HepG2 (cell line): ENCODE data around the gene OTOP1.

Experiments used
- CHCHD3 ChIP-seq: sonication (generic); formaldehyde crosslinking; IDR thresholded peaks from 2 replicates; pipeline ENCODE4 v1.8.0; 2022; ENCODE audit warnings: mild to moderate bottlenecking, missing genetic modification reagents, moderate library complexity
- EP300 ChIP-seq, 3 experiments: sonication (generic) in 1 of 3; formaldehyde crosslinking in 1 of 3; IDR thresholded peaks; 2 replicates each; pipeline versions ENCODE4 v1.5.1 to v1.6.1; 2011 to 2020; ENCODE audit warnings: low read depth in 2 of 3, low read length in 2 of 3, borderline replicate concordance in 1 of 3, improper control_type of control experiment in 1 of 3, mild to moderate bottlenecking in 1 of 3, missing genetic modification reagents in 1 of 3, moderate library complexity in 1 of 3
- FOXK2 ChIP-seq: fragments of 450-650 bp; IDR thresholded peaks from 2 replicates; pipeline ENCODE4 v1.6.1; 2016
- MXI1 ChIP-seq: IDR thresholded peaks from 3 replicates; pipeline ENCODE4 v1.6.1; 2012; ENCODE audit warnings: low read depth, low read length, inconsistent platforms, borderline replicate concordance
- REST ChIP-seq, 2 experiments: IDR thresholded peaks; 2 replicates each; pipeline ENCODE4 v1.6.1; 2011 to 2012; ENCODE audit warnings: low read length in 2 of 2, borderline replicate concordance in 1 of 2, low read depth in 1 of 2, mild to moderate bottlenecking in 1 of 2, moderate library complexity in 1 of 2
- YY1 ChIP-seq: IDR thresholded peaks from 2 replicates; pipeline ENCODE4 v1.6.1; 2011; ENCODE audit warnings: low read length, low read depth, moderate library complexity, mild to moderate bottlenecking; ENCODE audit not compliant: insufficient read depth, insufficient replicate concordance
- ZNF414 ChIP-seq: sonication (generic); formaldehyde crosslinking; IDR thresholded peaks from 2 replicates; pipeline ENCODE4 v1.5.0; 2020; ENCODE audit warnings: missing genetic modification reagents
- ZNF512 ChIP-seq: sonication (generic); formaldehyde crosslinking; IDR thresholded peaks from 2 replicates; pipeline ENCODE4 v1.4.0; 2020; ENCODE audit warnings: mild to moderate bottlenecking, missing genetic modification reagents
- ZNF646 ChIP-seq: sonication (generic); formaldehyde crosslinking; IDR thresholded peaks from 2 replicates; pipeline ENCODE4 v1.9.0; 2021; ENCODE audit warnings: mild to moderate bottlenecking, missing genetic modification reagents
- ZNF784 ChIP-seq: sonication (generic); formaldehyde crosslinking; IDR thresholded peaks from 2 replicates; pipeline ENCODE4 v1.5.1; 2020; ENCODE audit warnings: missing genetic modification reagents, mild to moderate bottlenecking, borderline replicate concordance

GRCh38 chr4:4249866-4250265 lies 23.1 kb upstream of the OTOP1 start:
- no peak for TF ChIP-seq YY1
- TF ChIP-seq REST (IDR thresholded peaks at IDR 0.05; ENCODE audit: borderline replicate concordance in 1 of 2, low read depth in 1 of 2, low read length in 2 of 2): no peak
- no peak for TF ChIP-seq CHCHD3
- no peak for TF ChIP-seq MXI1
- TF ChIP-seq ZNF646 (CRISPR knock-in tag): no peak
- TF ChIP-seq ZNF784 (CRISPR knock-in tag): no peak
- TF ChIP-seq ZNF512 (CRISPR knock-in tag): no peak
- no peak for TF ChIP-seq FOXK2
- TF ChIP-seq EP300 (IDR thresholded peaks at IDR 0.05; ENCODE audit: low read depth in 2 of 2, low read length in 2 of 2): no peak
- no peak for TF ChIP-seq EP300 (CRISPR knock-in tag; IDR thresholded peaks at IDR 0.05; ENCODE audit: borderline replicate concordance)
- TF ChIP-seq ZNF414 (CRISPR knock-in tag): no peak
